ENCODE results near the gene RGS19.

DNA sequence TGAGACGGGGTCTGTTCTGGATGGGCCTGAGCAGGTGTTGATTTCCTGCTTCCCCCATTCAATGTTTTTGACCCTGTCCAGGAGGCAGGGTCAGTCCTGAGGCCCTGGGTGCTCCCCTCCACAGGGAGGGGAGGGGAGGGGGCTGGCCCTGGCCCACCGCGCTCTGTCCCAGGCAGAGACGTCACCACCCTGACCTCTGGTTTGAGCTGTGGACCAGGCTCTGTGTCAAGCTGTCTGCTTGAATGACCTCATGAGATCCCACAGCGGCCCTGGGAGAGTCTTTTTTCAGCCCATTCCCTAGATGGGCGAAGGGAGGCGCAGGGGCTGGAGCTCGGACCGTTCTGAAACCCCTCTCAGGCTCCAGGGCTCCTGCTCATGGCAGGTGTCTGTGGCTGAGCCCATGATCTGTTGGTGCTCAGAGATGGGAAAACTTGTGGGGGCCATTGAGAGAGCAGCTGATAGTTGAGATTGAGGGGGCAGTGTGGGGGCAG is 13.7 kb upstream of the RGS19 start:
- TF ChIP-seq, protein P1, sequence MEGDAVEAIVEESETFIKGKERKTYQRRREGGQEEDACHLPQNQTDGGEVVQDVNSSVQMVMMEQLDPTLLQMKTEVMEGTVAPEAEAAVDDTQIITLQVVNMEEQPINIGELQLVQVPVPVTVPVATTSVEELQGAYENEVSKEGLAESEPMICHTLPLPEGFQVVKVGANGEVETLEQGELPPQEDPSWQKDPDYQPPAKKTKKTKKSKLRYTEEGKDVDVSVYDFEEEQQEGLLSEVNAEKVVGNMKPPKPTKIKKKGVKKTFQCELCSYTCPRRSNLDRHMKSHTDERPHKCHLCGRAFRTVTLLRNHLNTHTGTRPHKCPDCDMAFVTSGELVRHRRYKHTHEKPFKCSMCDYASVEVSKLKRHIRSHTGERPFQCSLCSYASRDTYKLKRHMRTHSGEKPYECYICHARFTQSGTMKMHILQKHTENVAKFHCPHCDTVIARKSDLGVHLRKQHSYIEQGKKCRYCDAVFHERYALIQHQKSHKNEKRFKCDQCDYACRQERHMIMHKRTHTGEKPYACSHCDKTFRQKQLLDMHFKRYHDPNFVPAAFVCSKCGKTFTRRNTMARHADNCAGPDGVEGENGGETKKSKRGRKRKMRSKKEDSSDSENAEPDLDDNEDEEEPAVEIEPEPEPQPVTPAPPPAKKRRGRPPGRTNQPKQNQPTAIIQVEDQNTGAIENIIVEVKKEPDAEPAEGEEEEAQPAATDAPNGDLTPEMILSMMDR (IDR thresholded peaks at IDR 0.05) = no peak
- no peak for TF ChIP-seq ZFX (IDR thresholded peaks at IDR 0.05; ENCODE audit: borderline replicate concordance)
